Bronchial epithelial cell (primary cell): ENCODE data around the gene DCLK3. TPM values are rescaled to one million over a fixed set of nuclear protein-coding genes. Genes with fewer than 3 reads are reported as not detected.

Source experiments
- DNase-seq: peaks from one replicate; pipeline ENCODE4 v3.0.0-alpha.2; 2010; ENCODE audit warnings: low read depth
- FAIRE-seq: peaks from 2 replicates; lab custom pipeline; 2011; peaks lifted over from hg19 to GRCh38; lab: Jason Lieb, UNC
- H3K27me3 ChIP-seq: 2 replicates; pipeline ENCODE4 v1.5.1; 2011; ENCODE audit warnings: low read length; ENCODE audit not compliant: control insufficient read depth, insufficient read depth
- H3K36me3 ChIP-seq: 2 replicates; pipeline ENCODE4 v1.5.1; 2011; ENCODE audit warnings: low read length; ENCODE audit not compliant: control insufficient read depth, insufficient read depth
- H3K4me3 ChIP-seq: 2 replicates; pipeline ENCODE4 v1.5.1; 2011; ENCODE audit warnings: mild to moderate bottlenecking, low read depth, low read length, control low read depth
- total RNA-seq: library from RNA; depleted of rRNA; stranded (reverse); fragments of >200 nt; gene quantifications from 2 replicates; pipeline ENCODE4 v1.2.1, GENCODE V29; 2014
- TF ChIP-seq, protein P1 (sequence below): IDR thresholded peaks from 2 replicates; pipeline ENCODE4 v1.5.1; 2011; ENCODE audit warnings: mild to moderate bottlenecking, moderate library complexity, low read length, control low read depth, inconsistent platforms; ENCODE audit not compliant: insufficient read depth, severe bottlenecking

The DCLK3 gene
- total RNA-seq, 1 donor from 2014 or later: not detected

DNA sequence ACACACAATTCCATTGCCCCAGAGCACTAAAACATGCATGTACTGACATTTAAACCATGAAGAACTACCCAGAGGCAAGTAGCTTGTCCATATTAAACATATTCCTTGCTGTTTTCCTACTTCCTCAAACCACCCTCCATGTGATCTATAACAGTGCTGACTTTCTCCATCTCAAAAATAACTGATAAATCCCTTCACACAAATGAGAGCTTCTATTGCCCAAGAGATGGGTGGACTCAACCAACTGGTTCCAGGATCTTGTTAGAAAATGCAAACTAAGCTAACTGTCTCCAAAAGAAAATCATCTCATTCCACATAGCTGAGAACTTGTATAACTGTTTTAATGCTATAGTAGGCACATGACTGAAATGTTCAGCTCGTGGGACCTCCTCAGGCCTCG, 29.6 kb downstream of the DCLK3 start:
- no peak for FAIRE-seq
- H3K36me3 ChIP-seq: no peaks in the 10 kb centered on the region
- TF ChIP-seq, protein P1, sequence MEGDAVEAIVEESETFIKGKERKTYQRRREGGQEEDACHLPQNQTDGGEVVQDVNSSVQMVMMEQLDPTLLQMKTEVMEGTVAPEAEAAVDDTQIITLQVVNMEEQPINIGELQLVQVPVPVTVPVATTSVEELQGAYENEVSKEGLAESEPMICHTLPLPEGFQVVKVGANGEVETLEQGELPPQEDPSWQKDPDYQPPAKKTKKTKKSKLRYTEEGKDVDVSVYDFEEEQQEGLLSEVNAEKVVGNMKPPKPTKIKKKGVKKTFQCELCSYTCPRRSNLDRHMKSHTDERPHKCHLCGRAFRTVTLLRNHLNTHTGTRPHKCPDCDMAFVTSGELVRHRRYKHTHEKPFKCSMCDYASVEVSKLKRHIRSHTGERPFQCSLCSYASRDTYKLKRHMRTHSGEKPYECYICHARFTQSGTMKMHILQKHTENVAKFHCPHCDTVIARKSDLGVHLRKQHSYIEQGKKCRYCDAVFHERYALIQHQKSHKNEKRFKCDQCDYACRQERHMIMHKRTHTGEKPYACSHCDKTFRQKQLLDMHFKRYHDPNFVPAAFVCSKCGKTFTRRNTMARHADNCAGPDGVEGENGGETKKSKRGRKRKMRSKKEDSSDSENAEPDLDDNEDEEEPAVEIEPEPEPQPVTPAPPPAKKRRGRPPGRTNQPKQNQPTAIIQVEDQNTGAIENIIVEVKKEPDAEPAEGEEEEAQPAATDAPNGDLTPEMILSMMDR: no peak
- no peaks in the 10 kb centered on the region for H3K27me3 ChIP-seq
- no peak overlapping the region for H3K4me3 ChIP-seq
- DNase-seq: peak; percentile 29

DNA sequence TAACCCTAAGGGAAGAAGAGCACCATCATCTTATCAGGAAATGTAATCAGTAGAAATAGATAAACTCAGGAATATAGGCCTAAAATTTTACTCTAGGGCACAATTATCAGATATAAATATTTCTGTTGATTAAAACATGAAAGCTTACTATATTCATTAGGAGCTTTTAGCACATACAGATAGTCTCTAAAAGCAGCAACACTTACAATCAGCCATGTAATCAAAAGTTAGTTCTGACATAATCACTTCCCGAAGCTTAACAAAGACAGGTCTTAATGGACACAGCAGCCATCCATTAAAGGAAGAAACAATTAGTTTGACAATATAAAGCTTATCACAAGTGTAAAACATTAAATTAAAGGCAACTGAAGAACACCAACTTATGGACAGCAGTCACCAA, 30.6 kb downstream of the DCLK3 start:
- FAIRE-seq: no peak
- no peaks in the 10 kb centered on the region for H3K36me3 ChIP-seq
- no peak for DNase-seq
- TF ChIP-seq, protein P1: no peak
- H3K27me3 ChIP-seq: no peaks in the 10 kb centered on the region
- H3K4me3 ChIP-seq: no peak overlapping the region

DNA sequence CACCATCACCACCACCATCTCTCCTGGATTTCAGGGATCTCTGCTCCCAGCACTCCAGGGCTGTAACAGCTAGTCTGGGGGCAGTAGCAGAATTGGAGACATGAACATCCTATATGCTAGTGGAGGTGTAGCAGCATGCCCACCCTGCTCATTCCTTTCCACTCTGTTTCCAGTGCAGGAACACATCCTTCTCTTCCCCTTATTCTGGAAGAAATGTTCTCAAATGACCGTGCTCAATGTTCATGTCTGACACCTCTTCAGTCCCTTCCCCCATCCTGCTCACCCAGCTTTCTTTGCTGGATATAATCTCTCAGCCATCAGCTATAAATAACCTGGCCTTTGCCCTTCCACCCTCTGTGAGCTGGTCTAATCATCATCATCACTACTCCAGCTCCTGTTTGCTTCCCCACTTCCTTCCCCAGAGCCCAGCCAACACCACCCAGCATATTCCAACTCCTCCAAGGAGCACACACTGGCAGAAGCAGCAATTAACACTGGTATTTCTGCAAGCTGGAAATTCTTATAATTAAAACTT, 31.1 kb downstream of the DCLK3 start:
- FAIRE-seq: no peak

GRCh38 chr3:36730966-36731365, 33.4 kb downstream of the DCLK3 start:
- FAIRE-seq (no peak), DNase-seq (no peak)

More for the DNA sequence above, 31.1 kb downstream of the DCLK3 start:
- Histone ChIP-seq H3K36me3 (no peaks in the 10 kb centered on the region), H3K27me3 (no peaks in the 10 kb centered on the region), H3K4me3 (no peak overlapping the region)
- TF ChIP-seq, protein P1: no peak
- no peak for DNase-seq

DNA sequence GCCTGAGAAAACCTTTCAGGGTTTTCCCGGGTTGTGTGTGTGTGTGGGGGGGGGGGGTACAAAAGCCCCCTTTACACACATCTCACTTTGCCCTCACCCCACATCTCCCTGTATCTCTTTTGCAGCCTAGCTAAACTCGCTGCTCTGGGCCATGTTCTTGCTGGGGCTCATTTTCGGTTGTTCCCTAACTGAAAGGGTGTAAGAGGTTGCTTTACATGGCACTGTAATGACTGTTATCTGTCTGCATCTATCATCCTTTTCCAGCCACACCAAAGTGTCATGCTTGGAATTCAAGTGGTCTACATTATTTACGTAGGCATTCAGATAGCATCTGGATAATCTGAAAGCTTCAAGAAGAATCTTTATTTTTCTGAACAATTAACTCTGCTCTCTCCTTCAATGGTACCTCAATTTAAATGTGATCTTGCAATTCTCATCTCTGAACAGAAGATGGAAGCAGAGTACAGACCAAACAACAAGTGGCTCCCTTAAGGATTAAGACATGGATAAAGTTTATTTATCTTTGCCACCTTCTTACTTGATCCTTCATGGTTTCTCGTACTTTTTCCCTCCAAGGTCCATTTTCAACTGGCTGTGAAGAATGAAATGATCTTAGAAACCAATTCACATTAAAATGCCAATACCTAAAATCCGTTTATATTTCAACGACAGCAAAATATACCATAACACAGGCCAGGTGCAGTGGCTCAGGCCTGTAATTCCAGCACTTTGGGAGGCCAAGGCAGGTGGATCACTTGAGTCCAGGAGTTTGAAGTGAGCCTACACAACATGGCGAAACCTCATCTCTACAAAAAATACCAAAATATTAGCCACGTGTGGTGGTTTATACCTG, 34.9 kb downstream of the DCLK3 start:
- FAIRE-seq (no peak), DNase-seq (peak; percentile 63)
- TF ChIP-seq, protein P1: peak; percentile 59
- H3K27me3 ChIP-seq: no peaks in the 10 kb centered on the region
- no peaks in the 10 kb centered on the region for H3K36me3 ChIP-seq
- no peak overlapping the region for H3K4me3 ChIP-seq

More at GRCh38 chr3:36730966-36731365, 33.4 kb downstream of the DCLK3 start:
- Histone ChIP-seq H3K36me3 (no peaks in the 10 kb centered on the region), H3K27me3 (no peaks in the 10 kb centered on the region), H3K4me3 (no peak overlapping the region)
- TF ChIP-seq, protein P1: no peak
